Measurements from ENCODE around the gene FOXI1.
A peak's percentile ranks its signal among the peaks of the same experiment; 100 is the strongest.

The FOXI1 gene

DNA sequence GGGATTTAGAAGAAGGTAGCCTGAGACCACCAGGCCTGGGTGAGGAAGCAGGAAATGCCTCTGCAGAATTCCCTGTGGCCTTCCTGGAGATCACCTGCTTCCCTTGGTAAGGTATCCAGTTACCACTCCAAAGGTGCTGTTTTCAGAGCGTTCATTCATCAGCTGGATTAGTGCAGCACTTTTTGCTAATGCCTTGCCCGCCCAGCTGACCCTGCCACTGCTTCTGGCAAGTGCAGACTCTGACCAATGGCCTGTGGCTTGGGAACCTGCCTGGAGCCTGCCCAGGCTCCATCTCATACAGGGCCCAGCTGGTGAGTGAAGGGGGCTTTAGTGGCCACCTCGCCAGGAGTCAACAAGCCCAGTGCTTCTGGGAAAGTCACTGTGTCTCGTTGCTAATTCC lies 48.6 kb downstream of the FOXI1 start:
- no peak for DNase-seq

DNA sequence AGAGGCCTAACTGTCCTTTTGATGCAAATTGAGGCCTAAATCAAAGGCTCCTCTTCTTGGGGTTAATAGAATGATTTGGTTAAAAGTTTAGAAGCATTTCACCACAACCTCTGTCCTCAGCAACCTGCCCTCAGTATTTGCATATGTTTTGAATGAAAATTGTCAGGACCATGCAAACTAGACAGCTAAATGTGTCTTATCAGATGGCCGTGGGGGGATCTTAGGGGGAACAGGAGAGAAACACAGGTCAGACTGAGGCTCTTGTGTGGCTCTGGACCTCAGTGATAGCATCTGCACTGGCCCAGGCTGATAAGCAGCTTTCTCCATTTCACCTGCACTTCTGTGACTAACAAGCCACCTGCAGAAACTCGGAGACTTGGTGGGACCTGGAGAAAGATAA lies 49.0 kb downstream of the FOXI1 start:
- no peak for DNase-seq

DNA sequence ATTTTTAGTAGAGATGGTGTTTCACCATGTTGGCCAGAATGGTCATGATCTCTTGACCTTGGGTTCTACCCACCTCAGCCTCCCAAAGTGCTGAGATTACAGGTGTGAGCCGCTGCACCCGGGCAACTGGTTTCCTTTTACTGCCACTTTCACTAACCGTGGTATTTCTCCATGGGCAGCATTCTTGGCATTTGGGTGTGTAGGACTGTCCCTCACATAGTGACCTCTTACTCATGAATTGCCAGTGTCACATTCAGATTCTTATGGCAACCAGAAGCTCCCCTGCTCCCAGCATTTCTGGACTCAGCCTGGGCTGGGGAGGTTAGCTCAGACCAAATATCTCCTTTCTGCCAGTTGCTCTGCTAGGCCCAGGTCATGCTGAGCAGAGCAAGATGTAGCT lies 50.1 kb downstream of the FOXI1 start:
- no peak for DNase-seq

DNA sequence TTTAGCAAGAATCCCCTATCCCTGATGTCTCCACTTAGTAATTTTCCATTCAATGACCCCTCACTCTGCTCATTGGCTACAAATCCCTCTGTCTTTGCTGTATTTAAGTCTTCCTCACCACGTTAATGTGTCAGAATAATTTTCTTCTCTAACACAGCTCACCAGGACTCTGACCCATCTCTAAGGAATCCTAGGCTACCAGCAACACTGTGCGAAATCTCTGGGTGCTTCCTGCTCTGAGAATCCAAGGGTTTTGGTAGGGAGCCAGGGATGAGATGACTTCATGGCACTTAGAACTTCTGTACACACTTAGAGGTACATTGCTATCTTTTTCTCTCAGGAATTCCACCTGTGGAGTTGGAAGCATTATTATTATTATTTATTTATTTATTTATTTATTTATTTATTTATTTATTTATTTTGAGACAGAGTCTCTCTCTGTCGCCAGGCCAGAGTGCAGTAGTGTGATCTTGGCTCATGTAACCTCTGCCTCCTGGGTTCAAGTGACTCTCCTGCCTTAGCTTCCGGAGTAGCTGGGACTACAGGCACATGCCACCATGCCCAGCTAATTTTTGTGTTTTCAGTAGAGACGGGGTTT lies 53.5 kb downstream of the FOXI1 start:
- DNase-seq: peak; percentile 74

Data from HCEC 1CT (cell line).